DMS79 treated with DMSO at 0.1 percent for 48 hours (cell line): Measurements from ENCODE around the gene ARHGEF16.

Source experiments
- DNase-seq: peaks from one replicate; lab custom pipeline; 2025; lab: John Stamatoyannopoulos, UW

Gene ARHGEF16

DNA sequence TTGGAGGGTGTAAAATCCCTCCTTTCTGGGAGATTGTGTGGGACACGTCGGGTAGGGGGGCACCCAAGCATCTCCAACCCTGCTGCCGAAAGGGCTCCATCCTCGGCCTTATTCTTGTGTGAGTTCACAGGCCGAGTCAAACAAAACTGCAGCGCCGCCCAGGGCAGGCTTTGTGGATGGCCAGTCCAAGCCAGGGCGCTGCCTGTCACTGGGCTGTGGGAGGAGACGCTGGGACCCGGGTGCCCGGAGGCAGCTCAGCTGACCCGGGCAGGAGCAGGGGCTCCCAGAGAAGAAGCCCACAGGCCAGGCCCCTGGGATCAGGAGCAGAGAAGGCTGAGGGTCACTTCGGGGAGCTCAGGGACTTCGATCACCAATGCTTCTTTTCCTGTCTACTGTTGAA is 31.8 kb upstream of the ARHGEF16 start:
- DNase-seq, result no peak

DNA sequence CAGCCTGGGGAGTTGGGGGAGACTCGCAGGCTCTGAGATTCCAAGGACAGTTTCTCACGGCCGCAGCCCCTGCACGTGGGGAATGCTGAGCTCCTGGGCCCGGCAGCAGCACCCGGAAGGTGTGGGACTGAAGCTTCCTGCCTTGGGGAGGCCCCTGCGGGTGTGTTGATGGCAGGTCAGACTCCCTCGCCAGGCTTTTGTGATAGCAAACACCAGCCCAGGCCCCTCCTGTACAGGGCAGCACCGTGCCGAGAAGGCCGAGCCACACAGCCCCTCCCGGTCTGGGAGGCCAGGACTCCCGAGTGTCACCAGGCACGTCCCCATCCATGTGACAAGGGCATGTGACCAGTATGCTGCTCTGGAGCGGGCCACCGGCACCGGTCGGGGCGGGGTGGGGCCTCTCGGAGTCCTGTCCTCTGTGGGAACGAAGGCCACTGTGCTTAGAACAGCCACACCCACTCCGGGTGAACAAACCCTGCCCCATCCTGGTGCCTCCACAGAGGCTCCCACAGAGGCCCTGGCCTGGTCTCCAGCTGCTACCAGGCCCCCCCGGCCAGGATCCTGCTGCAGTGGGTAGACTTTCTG is 31.1 kb upstream of the ARHGEF16 start:
- no peak for DNase-seq

DNA sequence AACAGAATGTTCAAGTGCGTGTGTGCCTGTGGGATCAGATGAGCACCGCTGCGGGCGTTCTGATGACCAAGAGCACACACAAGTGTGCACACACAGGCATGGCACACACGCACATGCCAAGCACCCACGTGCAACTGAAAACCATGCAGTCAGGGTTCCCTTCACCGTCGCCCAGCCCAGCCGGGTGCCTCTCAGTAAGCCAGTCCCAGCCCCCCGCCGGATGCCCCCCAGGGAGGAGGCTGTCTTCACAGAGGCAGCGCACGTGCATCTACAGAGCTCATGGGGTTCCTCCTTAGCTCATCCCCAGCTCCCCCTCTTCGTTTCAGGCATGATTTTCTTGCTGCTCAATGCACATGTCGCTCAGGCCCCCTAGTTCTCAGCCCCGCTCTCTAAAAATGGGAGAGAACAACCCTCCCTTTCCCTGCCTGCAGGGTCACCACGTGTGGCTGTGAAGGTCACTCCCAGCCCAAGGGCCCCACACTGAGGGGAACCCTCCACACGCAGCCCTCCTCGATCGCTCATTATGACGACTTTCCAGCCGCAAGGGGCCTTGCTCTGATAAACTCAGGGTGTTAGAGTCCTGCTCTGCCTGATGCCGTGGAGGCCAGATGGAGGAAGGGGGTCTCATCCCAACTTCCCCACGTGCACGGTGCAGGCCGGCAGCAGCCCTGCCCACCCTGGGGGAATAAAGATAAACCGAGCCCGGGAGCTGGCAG is 30.4 kb upstream of the ARHGEF16 start:
- no peak for DNase-seq

DNA sequence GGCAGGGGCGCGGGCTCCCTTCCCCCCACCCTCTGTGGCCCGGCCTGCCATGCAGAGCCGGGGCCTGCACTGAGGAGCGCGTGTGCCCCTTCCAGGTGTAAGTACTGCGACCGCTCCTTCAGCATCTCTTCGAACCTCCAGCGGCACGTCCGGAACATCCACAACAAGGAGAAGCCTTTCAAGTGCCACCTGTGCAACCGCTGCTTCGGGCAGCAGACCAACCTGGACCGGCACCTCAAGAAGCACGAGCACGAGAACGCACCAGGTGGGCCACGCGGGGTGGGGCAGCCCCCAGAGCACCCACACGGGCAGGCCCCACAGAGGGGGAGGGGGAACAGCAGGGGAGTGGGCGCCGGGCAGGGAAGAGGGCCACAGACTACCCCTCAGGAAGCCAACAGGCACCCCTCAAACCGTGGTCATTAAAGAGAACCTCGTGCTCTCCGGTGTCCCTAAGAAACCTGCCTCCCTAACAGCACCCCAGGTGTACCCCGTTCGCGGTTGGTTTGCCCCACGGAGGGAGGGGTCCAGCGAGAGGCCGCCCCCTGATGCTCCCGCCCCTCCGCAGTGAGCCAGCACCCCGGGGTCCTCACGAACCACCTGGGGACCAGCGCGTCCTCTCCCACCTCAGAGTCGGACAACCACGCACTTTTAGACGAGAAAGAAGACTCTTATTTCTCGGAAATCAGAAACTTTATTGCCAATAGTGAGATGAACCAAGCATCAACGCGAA is 28.8 kb upstream of the ARHGEF16 start:
- no peak for DNase-seq

DNA sequence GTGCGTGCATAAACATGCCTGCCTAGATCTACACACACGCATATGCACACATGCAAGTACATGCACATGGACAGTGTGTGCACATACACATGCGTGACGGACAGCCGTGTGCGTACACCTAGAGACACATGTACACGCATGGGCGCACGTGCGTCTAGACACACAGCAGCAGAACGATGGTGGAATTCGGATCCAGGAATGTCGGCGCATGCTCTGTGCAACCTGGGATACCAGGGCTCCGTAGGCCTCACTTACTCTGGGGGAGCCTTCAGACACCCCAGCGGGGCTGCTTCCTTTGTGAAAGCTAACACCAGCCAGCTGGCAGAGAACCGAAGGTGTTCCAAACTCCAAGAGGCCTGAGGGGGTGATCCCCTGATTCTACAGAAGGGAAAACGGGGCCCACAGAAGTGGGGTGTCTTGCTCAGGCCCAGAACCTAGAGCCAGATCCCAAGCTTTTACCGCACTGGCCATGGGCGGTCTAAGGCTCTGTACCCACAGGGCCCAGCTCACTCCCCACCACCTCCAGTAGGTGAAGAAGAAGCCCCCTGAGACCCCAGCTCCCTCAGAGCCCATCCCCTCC is 27.4 kb upstream of the ARHGEF16 start:
- no peak for DNase-seq

DNA sequence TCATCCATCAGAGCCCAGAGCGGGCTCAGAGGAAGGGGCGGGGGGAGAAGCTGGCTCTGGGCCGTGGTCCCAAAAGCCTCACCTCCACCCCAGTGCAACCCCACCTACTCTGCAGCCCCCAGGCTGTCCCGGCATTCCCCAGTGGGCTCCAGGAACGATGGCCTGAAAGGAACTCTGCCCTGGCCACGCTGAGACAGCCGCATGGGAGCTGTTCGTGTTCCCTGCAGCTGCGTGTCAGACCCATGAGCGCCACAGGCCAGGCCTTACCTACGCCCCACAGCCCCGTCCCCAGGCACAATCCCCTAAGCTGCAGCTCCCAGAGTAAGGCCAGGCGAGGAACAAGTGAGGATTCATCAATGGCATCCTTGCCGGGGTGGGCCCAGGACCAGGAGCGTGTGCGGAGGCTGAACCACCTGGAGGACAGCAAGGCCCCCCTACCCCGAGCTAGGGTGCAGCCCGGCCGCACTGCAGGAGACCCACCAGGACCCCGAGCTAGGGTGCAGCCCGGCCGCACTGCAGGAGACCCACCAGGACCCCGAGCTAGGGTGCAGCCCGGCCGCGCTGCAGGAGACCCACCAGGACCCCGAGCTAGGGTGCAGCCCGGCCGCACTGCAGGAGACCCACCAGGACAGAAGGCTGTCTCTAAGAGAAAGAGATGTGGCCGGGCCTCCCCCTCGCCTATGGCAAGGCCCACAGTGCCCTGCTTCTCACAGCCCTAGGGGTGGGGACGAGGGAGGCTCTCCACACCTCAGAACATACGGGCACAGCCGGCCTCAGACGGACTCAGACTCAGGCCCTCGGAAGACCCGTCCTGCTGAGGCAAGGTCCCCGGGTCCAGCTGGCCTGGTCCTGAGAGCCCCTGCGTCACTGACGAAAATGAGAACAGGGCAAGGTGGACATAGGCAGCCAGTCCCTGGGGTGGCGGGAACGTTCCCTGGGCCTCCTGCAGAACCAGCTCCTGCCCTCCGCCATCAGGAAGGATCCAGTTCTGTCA is 26.5 kb upstream of the ARHGEF16 start:
- DNase-seq, result no peak

DNA sequence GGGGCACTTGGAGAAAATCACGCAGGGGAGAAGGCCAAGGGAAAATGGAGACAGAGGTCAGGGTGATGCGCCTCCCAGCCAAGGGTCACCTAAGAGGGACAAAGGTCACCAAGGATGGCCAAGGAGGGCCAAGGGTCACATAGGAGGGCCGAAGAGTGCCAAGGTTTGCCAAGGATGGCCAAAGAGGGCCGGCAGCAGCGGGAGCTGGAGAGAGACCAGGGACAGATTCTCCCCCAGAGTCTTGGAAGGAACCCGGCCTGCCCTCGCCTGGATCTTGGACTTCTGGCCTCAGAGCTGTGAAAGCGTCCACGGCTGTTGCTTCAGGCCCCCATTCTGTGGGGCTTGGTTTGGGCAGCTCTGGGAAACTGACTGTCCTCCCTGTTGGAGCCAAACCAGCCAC is 25.6 kb upstream of the ARHGEF16 start:
- no peak for DNase-seq

DNA sequence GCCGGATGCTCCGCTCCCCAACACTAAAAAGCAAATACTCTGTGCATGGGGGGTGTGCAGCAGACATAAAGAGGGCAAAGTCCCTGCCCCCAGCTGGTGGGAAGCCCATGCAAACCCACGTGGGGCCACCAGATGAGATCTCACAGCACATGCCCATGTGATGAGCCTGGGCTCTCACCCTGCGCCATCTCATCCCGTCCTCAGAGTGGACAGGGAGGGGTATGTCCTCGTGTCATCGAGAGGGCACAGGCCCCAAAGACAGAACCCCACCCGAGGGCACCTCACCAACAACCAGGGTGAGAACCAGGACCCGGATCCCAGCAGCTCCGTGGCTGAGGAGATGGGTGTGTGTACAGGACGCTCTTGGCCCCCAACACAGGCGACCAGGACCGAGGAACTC is 25.1 kb upstream of the ARHGEF16 start:
- DNase-seq, result no peak

DNA sequence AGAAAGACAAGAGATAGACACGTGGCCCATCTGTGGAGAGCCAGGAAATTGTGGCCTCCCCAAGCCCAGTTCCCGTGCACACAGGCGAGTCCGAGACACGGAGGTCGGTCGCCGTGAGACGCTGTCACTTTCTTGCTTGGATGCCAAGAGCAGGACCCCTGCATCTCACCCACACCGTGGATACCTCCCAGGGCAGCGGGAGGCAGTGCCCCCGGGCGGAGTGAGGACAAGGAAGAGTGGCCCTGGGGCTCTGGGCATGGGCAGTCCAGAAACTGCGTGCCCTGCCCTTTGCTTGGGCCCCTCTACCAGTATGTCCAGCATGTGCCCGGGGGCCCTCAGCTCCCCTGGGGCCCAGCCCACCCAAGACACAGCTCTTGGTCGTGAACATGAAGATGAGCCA is 24.7 kb upstream of the ARHGEF16 start:
- no peak for DNase-seq

DNA sequence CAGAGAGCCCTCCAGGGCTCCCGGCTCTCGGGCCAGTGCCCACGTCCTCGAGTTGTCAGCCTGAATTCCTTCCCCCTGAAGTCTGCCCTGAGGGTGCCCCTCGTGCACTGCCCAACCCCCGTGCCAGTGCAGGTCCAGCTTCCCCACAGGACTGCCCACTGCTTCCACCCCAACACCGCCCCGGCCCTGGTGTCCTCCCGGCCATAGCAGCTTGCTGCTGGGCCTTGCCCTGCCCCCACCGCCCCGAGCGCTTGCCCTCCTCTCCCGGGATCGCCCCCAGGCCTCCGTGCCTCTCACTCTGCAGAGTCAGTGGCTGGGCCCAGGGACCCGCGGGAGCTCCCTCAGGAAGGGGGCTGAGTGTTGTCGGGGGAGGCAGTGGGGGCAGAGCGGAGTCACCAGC is 24.1 kb upstream of the ARHGEF16 start:
- DNase-seq, result no peak

DNA sequence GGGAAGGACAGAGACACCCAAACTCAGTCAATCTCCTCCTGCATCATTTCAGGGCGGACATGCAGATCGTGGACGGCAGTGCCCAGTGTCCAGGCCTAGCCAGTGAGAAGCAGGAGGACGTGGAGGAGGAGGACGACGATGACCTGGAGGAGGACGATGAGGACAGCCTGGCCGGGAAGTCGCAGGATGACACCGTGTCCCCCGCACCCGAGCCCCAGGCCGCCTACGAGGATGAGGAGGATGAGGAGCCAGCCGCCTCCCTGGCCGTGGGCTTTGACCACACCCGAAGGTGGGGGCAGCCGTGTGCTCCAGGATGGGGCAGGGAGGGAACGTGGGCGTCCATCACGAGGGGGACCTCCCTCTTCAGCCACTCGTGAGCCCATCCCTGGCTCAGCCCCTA is 23.6 kb upstream of the ARHGEF16 start:
- DNase-seq, result no peak

DNA sequence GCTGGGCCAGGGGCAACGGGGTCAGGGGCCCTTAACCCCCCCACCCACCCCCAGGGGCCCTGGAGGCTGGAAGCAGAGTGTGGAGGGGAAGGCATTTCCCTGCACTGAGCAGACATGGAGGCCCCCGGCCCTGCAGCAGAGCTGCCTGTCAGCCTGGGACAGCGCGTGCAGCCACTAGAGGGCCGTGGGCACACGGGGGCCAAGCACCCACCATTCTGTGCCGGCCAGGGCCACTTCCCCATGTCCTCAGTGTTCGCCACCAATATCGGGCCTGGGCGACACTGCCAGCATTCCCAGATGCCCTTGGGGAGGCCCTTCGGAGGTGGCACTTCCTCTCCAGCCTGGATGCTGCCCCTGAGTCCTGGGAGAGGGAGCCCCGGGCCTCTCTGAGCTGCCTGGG is 23.2 kb upstream of the ARHGEF16 start:
- no peak for DNase-seq

DNA sequence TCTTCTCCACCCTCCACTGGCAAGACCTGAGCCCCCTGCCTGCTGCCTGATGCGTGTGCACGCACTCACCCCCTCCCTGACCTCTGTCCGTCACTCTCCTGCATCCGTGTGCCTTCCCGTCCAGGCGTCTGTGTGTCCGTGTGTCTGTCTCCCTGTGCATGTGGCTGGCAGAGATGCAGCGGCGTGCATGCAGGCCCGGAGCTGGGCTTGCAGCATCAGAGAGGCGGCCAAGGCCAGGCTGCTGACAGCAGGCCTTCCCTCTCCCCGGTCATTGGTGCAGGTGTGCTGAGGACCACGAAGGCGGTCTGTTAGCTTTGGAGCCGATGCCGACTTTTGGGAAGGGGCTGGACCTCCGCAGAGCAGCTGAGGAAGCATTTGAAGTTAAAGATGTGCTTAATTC is 22.8 kb upstream of the ARHGEF16 start:
- no peak for DNase-seq

DNA sequence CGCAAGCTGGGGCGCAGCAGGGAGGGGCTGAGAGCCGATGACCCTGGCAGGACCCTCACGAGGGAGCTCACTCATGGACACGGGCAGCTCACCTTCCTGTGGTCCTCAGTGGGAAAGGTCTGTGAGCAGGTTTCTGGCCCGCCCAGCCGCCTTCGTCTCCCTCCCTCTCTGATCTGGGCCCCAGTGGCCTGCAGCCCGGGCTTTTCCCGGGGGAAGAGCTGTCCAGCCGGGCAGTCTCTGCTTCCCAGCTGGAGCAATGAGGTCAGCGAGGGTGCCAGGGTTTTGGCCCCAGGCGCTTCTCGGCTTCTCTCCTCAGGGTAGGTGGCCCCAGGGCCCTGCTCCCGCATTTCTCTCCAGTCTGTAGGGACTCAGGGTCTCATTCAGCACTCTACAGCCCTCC is 22.2 kb upstream of the ARHGEF16 start:
- DNase-seq, result no peak

DNA sequence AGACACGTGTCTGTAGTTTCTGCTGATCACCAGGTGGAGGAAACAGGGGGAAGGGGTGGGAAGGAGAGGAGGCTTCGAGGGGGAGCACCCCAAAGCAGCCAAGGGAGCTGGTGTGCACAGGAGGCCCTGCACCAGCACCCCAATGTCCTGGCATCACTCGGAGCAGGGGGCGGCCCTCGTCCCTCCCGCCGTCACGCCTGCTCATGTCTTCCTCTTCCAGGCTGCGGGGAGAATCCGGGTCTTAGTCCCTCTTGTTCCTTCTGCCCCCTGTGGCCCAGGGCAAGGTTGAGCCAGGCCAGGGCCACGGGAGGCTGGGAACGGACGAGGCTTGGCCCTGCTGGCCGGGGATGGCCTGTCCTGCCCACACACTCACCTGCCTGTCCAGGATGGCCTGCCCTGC is 21.4 kb upstream of the ARHGEF16 start:
- DNase-seq, result no peak

DNA sequence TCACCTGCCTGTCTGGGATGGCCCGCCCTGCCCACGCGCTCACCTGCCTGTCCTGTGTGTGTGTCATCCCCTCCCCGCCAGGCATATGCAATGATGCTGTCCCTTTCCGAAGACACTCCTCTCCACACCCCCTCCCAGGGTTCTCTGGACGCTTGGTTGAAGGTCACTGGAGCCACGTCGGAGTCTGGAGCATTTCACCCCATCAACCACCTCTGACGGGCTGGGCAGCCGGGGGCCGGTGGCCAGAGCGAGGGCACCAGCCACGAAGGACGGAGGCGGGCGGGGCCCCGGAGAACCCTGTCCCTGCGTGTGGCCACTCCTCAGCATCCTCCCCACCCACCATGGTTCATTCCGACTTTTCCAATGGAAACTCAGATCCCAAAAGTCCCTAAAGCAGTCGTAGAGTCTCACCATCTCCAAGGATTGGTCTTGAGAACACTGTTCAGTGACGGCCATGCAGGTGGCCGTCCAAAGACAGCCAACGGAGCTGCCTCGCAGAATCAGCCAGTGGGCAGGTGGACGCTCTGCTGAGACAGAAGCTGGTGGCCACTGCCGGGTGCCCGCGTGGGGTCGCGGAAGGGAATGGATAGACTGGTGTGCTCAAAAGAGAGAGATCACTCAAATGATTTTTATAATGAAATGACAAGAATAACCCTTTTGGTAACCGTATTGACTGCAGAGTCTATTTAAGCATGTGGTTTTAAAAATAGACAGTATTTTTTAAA is 20.7 kb upstream of the ARHGEF16 start:
- DNase-seq, result no peak

DNA sequence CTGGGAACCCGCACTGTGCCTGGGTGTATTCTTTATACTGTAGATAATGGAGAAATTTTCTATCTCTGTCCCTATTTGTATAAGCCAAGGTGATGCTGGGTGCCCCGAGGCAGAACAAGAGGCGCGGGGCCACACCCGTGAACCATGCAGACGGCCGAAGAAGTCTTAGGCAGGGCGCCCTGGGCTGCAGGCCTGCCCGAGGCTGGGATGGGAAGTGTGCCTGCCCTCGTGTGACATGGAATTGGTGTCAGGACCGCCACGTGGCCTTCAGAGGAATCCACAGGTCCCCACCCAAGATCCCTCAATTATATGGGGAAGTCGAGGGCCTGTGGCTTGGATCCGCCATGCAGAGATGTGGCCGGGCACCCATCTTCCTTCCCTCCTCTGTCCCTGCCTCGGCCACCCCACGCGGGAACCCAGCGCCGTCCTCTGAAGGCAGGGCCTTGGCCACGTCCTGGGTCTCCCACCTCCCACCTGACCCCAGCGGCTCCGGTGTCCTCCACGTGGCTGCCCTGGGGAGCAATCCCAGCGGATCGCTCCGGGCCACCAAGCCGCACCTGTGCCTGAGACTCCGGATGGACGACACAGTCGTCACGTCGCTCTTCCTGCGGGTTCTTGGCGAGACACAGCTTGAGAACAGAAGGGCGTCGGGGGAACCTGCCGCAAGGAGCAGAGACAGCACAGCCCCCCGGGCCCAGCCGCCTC is 19.9 kb upstream of the ARHGEF16 start:
- no peak for DNase-seq

DNA sequence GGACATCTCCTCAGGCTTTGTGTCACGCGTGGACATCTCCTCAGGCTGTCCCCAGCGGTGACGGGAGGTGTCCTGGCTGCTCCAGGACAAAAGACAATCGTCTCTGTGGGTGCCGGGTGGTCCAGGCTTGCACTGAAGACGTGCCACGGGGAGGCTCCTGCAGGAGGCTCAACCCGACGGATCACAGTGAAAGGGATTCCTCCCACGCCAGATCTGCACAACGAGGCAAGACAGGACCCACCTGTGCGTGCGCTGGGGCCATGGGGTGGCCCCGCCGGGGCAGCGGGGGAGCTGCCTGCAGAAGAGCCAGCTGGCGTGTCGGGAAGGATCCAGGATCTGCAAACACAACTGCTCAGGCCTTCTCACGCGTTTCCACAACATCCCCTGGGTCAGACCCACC is 18.8 kb upstream of the ARHGEF16 start:
- no peak for DNase-seq

DNA sequence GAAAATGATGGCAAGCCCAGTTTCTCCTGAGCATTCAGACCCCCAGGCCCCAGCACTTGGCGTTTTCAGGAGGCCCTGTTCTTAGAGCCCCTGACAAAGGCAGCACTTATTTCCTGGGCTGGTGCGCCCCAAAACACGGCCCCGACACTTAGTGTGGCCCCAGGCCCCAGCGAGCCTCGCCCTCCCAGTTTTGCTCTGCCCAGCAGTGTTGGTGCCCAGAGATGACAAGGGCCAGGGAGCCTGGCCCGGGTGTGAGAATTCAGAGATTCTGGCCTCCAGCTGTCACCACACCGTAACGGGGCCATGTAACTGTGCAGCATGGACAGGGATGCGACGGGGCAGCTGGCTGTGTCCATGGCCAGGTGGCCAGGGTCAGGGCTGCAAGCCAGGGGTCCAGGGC is 18.0 kb upstream of the ARHGEF16 start:
- no peak for DNase-seq

DNA sequence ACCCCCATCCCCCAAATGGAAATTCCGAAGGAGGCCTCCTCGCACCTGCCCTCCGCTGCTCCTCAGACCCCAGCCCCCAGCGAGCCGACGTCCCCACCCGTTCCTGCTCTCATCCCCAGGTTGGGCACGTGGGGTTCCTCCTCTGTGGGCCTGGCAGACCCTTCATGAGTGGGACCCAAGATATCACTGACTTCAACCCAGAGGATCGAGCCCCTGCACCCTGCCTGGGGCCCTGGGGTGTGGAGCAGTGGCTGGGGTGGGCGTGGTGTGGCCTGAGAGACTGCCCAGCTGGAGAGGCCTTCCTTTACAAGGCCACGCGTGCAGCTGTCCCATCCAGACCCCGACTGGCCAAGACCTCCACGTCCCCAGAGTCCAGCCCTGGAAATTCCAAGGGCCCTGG is 17.6 kb upstream of the ARHGEF16 start:
- DNase-seq, result no peak
